ENCODE data around the gene TMUB2. TPM values are rescaled to one million over a fixed set of nuclear protein-coding genes. Genes with fewer than 3 reads are reported as not detected.
A peak's percentile ranks its signal among the peaks of the same experiment; 100 is the strongest.

The TMUB2 gene
- total and polyA plus RNA-seq, 2 of the 13 experiments (the other 11 are each of a cell fraction or from before 2014, with no cell fraction given), result 26.9 to 50.8 TPM

GRCh38 chr17:44137891-44138709 lies 48.7 kb upstream of the TMUB2 start (continued):
- TF ChIP-seq ELF4 (CRISPR knock-in tag; IDR thresholded peaks at IDR 0.05; ENCODE audit: borderline replicate concordance), result no peak
- TF ChIP-seq ZNF597 (CRISPR knock-in tag; IDR thresholded peaks at IDR 0.05), result no peak
- TF ChIP-seq ZNF124 (CRISPR knock-in tag; IDR thresholded peaks at IDR 0.05), result no peak
- peak; percentile 38; the same call in 1 of the 2 replicates for TF ChIP-seq PHF21A (CRISPR knock-in tag; IDR thresholded peaks at IDR 0.05)
- TF ChIP-seq CBX2 (IDR thresholded peaks at IDR 0.05; ENCODE audit: low read depth, low read length), result no peak
- TF ChIP-seq CBX2 (CRISPR knock-in tag; IDR thresholded peaks at IDR 0.05; ENCODE audit: low read depth), result no peak
- TF ChIP-seq EEA1 (CRISPR knock-in tag; IDR thresholded peaks at IDR 0.05; ENCODE audit: borderline replicate concordance), result no peak
- TF ChIP-seq ZNF12 (CRISPR knock-in tag; IDR thresholded peaks at IDR 0.05), result no peak; the same call in none of the 2 replicates
- TF ChIP-seq ZNF510 (CRISPR knock-in tag; IDR thresholded peaks at IDR 0.05; ENCODE audit: low read depth), result peak; percentile 73; the same call in 1 of the 2 replicates
- no peak for TF ChIP-seq RFXANK (CRISPR knock-in tag; IDR thresholded peaks at IDR 0.05)
- TF ChIP-seq, protein P1, sequence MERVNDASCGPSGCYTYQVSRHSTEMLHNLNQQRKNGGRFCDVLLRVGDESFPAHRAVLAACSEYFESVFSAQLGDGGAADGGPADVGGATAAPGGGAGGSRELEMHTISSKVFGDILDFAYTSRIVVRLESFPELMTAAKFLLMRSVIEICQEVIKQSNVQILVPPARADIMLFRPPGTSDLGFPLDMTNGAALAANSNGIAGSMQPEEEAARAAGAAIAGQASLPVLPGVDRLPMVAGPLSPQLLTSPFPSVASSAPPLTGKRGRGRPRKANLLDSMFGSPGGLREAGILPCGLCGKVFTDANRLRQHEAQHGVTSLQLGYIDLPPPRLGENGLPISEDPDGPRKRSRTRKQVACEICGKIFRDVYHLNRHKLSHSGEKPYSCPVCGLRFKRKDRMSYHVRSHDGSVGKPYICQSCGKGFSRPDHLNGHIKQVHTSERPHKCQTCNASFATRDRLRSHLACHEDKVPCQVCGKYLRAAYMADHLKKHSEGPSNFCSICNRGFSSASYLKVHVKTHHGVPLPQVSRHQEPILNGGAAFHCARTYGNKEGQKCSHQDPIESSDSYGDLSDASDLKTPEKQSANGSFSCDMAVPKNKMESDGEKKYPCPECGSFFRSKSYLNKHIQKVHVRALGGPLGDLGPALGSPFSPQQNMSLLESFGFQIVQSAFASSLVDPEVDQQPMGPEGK (CRISPR knock-in tag; IDR thresholded peaks at IDR 0.05), result peak; percentile 97
- peak; percentile 29; the same call in 1 of the 2 replicates for TF ChIP-seq ZNF121 (CRISPR knock-in tag; IDR thresholded peaks at IDR 0.05)
- 0 out of 2 replicates have a peak, but pooled peaks have one; percentile 48 for TF ChIP-seq ZNF839 (CRISPR knock-in tag; IDR thresholded peaks at IDR 0.05; ENCODE audit: borderline replicate concordance)
- TF ChIP-seq PHF8 (CRISPR knock-in tag; IDR thresholded peaks at IDR 0.05), result no peak
- TF ChIP-seq ZNF569 (CRISPR knock-in tag; IDR thresholded peaks at IDR 0.05; ENCODE audit: borderline replicate concordance), result no peak
- no peak for TF ChIP-seq ZFYVE20 (CRISPR knock-in tag; IDR thresholded peaks at IDR 0.05; ENCODE audit: borderline replicate concordance, low read depth)
- peak; percentile 26; the same call in 1 of the 2 replicates for TF ChIP-seq ZMYM3 (CRISPR knock-in tag; IDR thresholded peaks at IDR 0.05)
- TF ChIP-seq MED1 (CRISPR knock-in tag; IDR thresholded peaks at IDR 0.05), result peak; percentile 64
- TF ChIP-seq ISL2 (CRISPR knock-in tag; IDR thresholded peaks at IDR 0.05), result peak; percentile 16; the same call in 1 of the 2 replicates
- no peak for TF ChIP-seq ELK4 (CRISPR knock-in tag; IDR thresholded peaks at IDR 0.05; ENCODE audit: borderline replicate concordance)
- no peak for TF ChIP-seq FOXK2 (IDR thresholded peaks at IDR 0.05)
- TF ChIP-seq ZNF207 (IDR thresholded peaks at IDR 0.05; ENCODE audit: borderline replicate concordance), result no peak
- no peak; the same call in 1 of the 2 replicates for TF ChIP-seq GZF1 (CRISPR knock-in tag; IDR thresholded peaks at IDR 0.05)
- TF ChIP-seq ARNTL (CRISPR knock-in tag; IDR thresholded peaks at IDR 0.05), result peak; percentile 84
- no peak for TF ChIP-seq ZNF10 (CRISPR knock-in tag; IDR thresholded peaks at IDR 0.05; ENCODE audit: borderline replicate concordance, low read depth)
- TF ChIP-seq PRMT3 (CRISPR knock-in tag; IDR thresholded peaks at IDR 0.05; ENCODE audit: borderline replicate concordance, low read depth), result no peak
- TF ChIP-seq ZNF101 (CRISPR knock-in tag; IDR thresholded peaks at IDR 0.05; ENCODE audit: borderline replicate concordance, low read depth), result no peak
- peak; percentile 87; the same call in 1 of the 2 replicates for TF ChIP-seq SAP130 (CRISPR knock-in tag; IDR thresholded peaks at IDR 0.05; ENCODE audit: low read depth)

Measured in HepG2 (cell line).